K562 (cell line): ENCODE results near the gene NHLH1. TPM values are rescaled to one million over a fixed set of nuclear protein-coding genes. Genes with fewer than 3 reads are reported as not detected.

Experiments
- ATAC-seq: fragments of 200-7000 bp; cut with Tn5 transposase; 3 replicates; pipeline ENCODE4 v1.9.1; 2020; ENCODE audit warnings: moderate library complexity
- BruUV-seq: library from RNA; stranded (reverse); fragments of 400-500 nt; replicated peaks from 2 replicates; lab custom pipeline; 2021; lab: Mats Ljungman, UMichigan
- CTCF ChIA-PET: fragments of 300-600 bp; formaldehyde crosslinking; extraction: SDS; loops from one replicate; lab custom pipeline; 2021; ENCODE audit warnings: low intra/inter-chr PET ratio; lab: Yijun Ruan, JAX
- POLR2A ChIA-PET: fragments of 300-600, 350-650 bp; sonication (Branson Sonifier 250); formaldehyde crosslinking; extraction: SDS; loops from one replicate; lab custom pipeline; 2021; ENCODE audit warnings: antibody characterized with exemption, inconsistent platforms; lab: Yijun Ruan, JAX
- DNase-seq, 4 experiments: peaks; one replicate each; pipeline versions ENCODE4 v3.0.0 to v3.0.0-alpha.2; 2011 to 2018; ENCODE audit warnings: low spot score in 3 of 4, mixed read lengths in 3 of 4; ENCODE audit errors: extremely low read depth in 1 of 4
- FAIRE-seq: peaks from 2 replicates; lab custom pipeline; 2011; peaks lifted over from hg19 to GRCh38; lab: Jason Lieb, UNC
- H2AFZ ChIP-seq: 2 replicates; pipeline ENCODE4 v1.6.0; 2011; ENCODE audit warnings: low read depth, low read length, control low read depth, inconsistent platforms
- H3K27ac ChIP-seq: fragments of 200-600 bp; 3 replicates; pipeline ENCODE4 v1.8.0; 2011; ENCODE audit warnings: low read depth, mild to moderate bottlenecking, control low read depth, inconsistent platforms, low read length, moderate library complexity, mixed read lengths; ENCODE audit errors: extremely low read depth
- H3K27me3 ChIP-seq, 2 experiments: fragments of 300-600 bp in 1 of 2; 2 replicates in 1 of 2; 3 replicates in 1 of 2; pipeline versions ENCODE4 v1.6.0 to v1.8.0; 2011; ENCODE audit warnings: inconsistent platforms in 2 of 2, low read length in 2 of 2, mild to moderate bottlenecking in 1 of 2, mixed read lengths in 1 of 2, moderate library complexity in 1 of 2; ENCODE audit not compliant: control insufficient read depth in 2 of 2, insufficient read depth in 2 of 2
- H3K36me3 ChIP-seq: fragments of 300-600 bp; 3 replicates; pipeline ENCODE4 v1.8.0; 2011; ENCODE audit warnings: mild to moderate bottlenecking, low read length, inconsistent platforms; ENCODE audit not compliant: control insufficient read depth, insufficient read depth
- H3K4me1 ChIP-seq, 2 experiments: fragments of 200-600 bp in 1 of 2; replicated peaks in 1 of 2; 2 replicates in 1 of 2; 3 replicates in 1 of 2; pipeline versions ENCODE4 v1.5.1 to v1.8.0; 2011; ENCODE audit warnings: inconsistent platforms in 2 of 2, low read length in 2 of 2, mild to moderate bottlenecking in 1 of 2, mixed read lengths in 1 of 2, moderate library complexity in 1 of 2; ENCODE audit not compliant: control insufficient read depth in 2 of 2, insufficient read depth in 2 of 2
- H3K4me2 ChIP-seq: 2 replicates; pipeline ENCODE4 v1.6.1; 2011; ENCODE audit warnings: low read length, control low read depth, inconsistent platforms, mixed read lengths; ENCODE audit not compliant: insufficient read depth
- H3K4me3 ChIP-seq: fragments of 200-600 bp; sonication (generic), shearing (Covaris generic); 2 replicates; pipeline ENCODE4 v1.5.1; 2016; ENCODE audit warnings: control low read depth, inconsistent platforms
- H3K79me2 ChIP-seq: fragments of 200-600 bp; 3 replicates; pipeline ENCODE4 v1.8.0; 2011; ENCODE audit warnings: low read length, inconsistent platforms; ENCODE audit not compliant: control insufficient read depth, insufficient read depth
- H3K9ac ChIP-seq, 2 experiments: 2 replicates each; pipeline versions ENCODE4 v1.6.0 to v1.6.1; 2011; ENCODE audit warnings: low read depth in 2 of 2, low read length in 2 of 2, control low read depth in 1 of 2, inconsistent platforms in 1 of 2, mild to moderate bottlenecking in 1 of 2, mixed read lengths in 1 of 2; ENCODE audit not compliant: insufficient read depth in 1 of 2
- H3K9me1 ChIP-seq: one replicate; pipeline ENCODE4 v1.6.0; 2011; ENCODE audit warnings: inconsistent platforms, mild to moderate bottlenecking, low read length, moderate library complexity; ENCODE audit not compliant: control insufficient read depth, insufficient read depth
- H3K9me3 ChIP-seq: replicated peaks from 2 replicates; pipeline ENCODE4 v1.5.1; 2011; ENCODE audit warnings: low read depth, low read length, inconsistent platforms; ENCODE audit not compliant: control insufficient read depth, insufficient read depth
- H4K20me1 ChIP-seq: replicated peaks from 2 replicates; pipeline ENCODE4 v1.6.1; 2011; ENCODE audit warnings: low read length, inconsistent platforms, mixed read lengths; ENCODE audit not compliant: control insufficient read depth, insufficient read depth
- GTF2E2 ChIP-seq: fragments of 200-800 bp; sonication (Bioruptor generic); IDR thresholded peaks from 2 replicates; pipeline ENCODE4 v1.6.1; 2016; ENCODE audit warnings: missing genetic modification characterization, missing compliant biosample characterization
- MLX ChIP-seq, 2 experiments: fragments of 450-650 bp in 1 of 2; sonication (generic) in 1 of 2; formaldehyde crosslinking; conservative IDR thresholded peaks; 2 replicates each; pipeline versions ENCODE4 v1.4.0 to v1.8.1; 2020 to 2022; ENCODE audit warnings: mild to moderate bottlenecking in 1 of 2, missing genetic modification reagents in 1 of 2
- NCOR1 ChIP-seq: fragments of 450-650 bp; IDR thresholded peaks from 2 replicates; pipeline ENCODE4 v1.6.1; 2016; ENCODE audit warnings: mild to moderate bottlenecking, moderate library complexity
- NR4A1 ChIP-seq, 2 experiments: fragments of 250-450 bp in 1 of 2; fragments of 450-650 bp in 1 of 2; sonication (Bioruptor Pico) in 1 of 2; IDR thresholded peaks; 2 replicates each; pipeline versions ENCODE4 v1.4.0 to v1.6.1; 2016 to 2020; ENCODE audit warnings: mild to moderate bottlenecking in 2 of 2, missing compliant biosample characterization in 1 of 2, missing genetic modification characterization in 1 of 2, moderate library complexity in 1 of 2
- ZNF77 ChIP-seq: fragments of 250-450 bp; sonication (Bioruptor Pico); IDR thresholded peaks from 2 replicates; pipeline ENCODE4 v1.5.0; 2020
- WGBS: fragments of 100-300 bp; shearing (Covaris generic); methylation state at CpG from one replicate; pipeline ENCODE4 v1.1.6; 2016; ENCODE audit warnings: low coverage, mixed read lengths; ENCODE audit not compliant: insufficient coverage; ENCODE audit errors: missing lambda C conversion rate; 5-methylcytosine and 5-hydroxymethylcytosine counted together
- in situ Hi-C: fragments of 300-500 bp; cut with MboI; formaldehyde crosslinking; loops from 4 replicates; pipeline ENCODE4 v1.15.0; 2018; ENCODE audit warnings: inconsistent platforms, mixed read lengths
- intact Hi-C: fragments of 100-400 bp; cut with micrococcal nuclease; formaldehyde crosslinking; loops from 2 replicates; pipeline ENCODE4 v1.14.2; 2022
- polyA plus RNA-seq, 8 experiments: library from polyadenylated mRNA; depleted of rRNA in 4 of 8; stranded (reverse) in 5 of 8; unstranded in 3 of 8; fragments of >200 nt; fragmentation: Nextera tagmentation in 2 of 8; fragmentation: Illumina TruSeq in 1 of 8; extraction: Ambion mirVana in 2 of 8; extraction: Trizol in 1 of 8; gene quantifications; 2 replicates each; pipeline versions ENCODE4 v1.2.1 to v1.2.3, GENCODE V29; 2011 to 2014; ENCODE audit warnings: inconsistent platforms in 1 of 8, missing spikeins in 1 of 8
- total RNA-seq, 7 experiments: library from RNA; depleted of rRNA in 6 of 7; stranded (reverse); fragments of >200 nt in 6 of 7; fragmentation: Illumina TruSeq in 2 of 7; extraction: Trizol in 2 of 7; gene quantifications; 2 replicates each; pipeline versions ENCODE4 v1.2.1 to v1.2.3, GENCODE V29; 2011 to 2021; ENCODE audit warnings: low replicate concordance in 1 of 7
- TF ChIP-seq, protein P1 (sequence below): sonication (generic); formaldehyde crosslinking; IDR thresholded peaks from 2 replicates; pipeline ENCODE4 v1.8.0; 2022; ENCODE audit warnings: mild to moderate bottlenecking, missing genetic modification reagents
- TF ChIP-seq, protein P2 (sequence below), 2 experiments: fragments of 450-650 bp in 1 of 2; sonication (generic) in 1 of 2; formaldehyde crosslinking in 1 of 2; IDR thresholded peaks; 2 replicates each; pipeline versions ENCODE4 v1.7.1 to v1.9.0; 2016 to 2022; ENCODE audit warnings: inconsistent platforms in 1 of 2, mild to moderate bottlenecking in 1 of 2, missing genetic modification reagents in 1 of 2

NHLH1 gene
- total and polyA plus RNA-seq, 9 of the 15 experiments (the other 6 are each of a cell fraction or from before 2014, with no cell fraction given), result 0.09 to 1.3 (median 0.35) TPM; not detected in 1

GRCh38 chr1:160420881-160421842 is 54.3 kb downstream of the NHLH1 start:
- Histone ChIP-seq H3K27ac (no peak overlapping the region), H3K36me3 (no peaks in the 10 kb centered on the region), H3K9me3 (no peaks in the 10 kb centered on the region), H2AFZ (no peak overlapping the region), H3K4me1 (peaks cover 19 to 27% of the 10 kb centered on the region in 2 experiments; a peak in 4 of 5 replicates), H3K79me2 (no peaks in the 10 kb centered on the region), H3K4me3 (no peak overlapping the region), H3K4me2 (peak overlapping the region; percentile 40; the same call in 1 of the 2 replicates), H4K20me1 (0 out of 2 replicates have a peak, but pooled peaks cover 4% of the 10 kb centered on the region), H3K9me1 (no peaks in the 10 kb centered on the region), H3K9ac (no peak overlapping the region), H3K27me3 (no peaks in the 10 kb centered on the region)
- DNase-seq, result peak in 1 of 4 experiments; percentile 60
- in situ Hi-C loops (no loop called here), intact Hi-C loops (no loop called here)
- peak; percentile 85 for FAIRE-seq
- ChIA-PET POLR2A (interaction anchor here (0.5 to 1.0 kb wide), 5 partner anchors 10 to 230 kb away, joined by 3 to 4 read pairs (median 3); no protein-coding TSS in a partner anchor), CTCF (no interaction called here)
- ATAC-seq, result peak; percentile 80
- no TSS peak for BruUV-seq
- WGBS, result 46% methylated on average over 7 of the region's 7 CpGs
- TF ChIP-seq MLX (CRISPR knock-in tag; conservative IDR thresholded peaks at IDR 0.05) (no peak), NR4A1 (CRISPR knock-in tag; IDR thresholded peaks at IDR 0.05) (no peak), NR4A1 (tag; IDR thresholded peaks at IDR 0.05) (0 out of 2 replicates have a peak, but pooled peaks have one; percentile 27), NCOR1 (peak; percentile 59), GTF2E2 (tag) (no peak), ZNF77 (CRISPR knock-in tag) (no peak)
- TF ChIP-seq, protein P1, sequence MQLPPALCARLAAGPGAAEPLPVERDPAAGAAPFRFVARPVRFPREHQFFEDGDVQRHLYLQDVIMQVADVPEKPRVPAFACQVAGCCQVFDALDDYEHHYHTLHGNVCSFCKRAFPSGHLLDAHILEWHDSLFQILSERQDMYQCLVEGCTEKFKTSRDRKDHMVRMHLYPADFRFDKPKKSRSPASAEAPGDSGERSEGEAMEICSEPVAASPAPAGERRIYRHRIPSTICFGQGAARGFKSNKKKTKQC (CRISPR knock-in tag), result no peak
- TF ChIP-seq, protein P2, sequence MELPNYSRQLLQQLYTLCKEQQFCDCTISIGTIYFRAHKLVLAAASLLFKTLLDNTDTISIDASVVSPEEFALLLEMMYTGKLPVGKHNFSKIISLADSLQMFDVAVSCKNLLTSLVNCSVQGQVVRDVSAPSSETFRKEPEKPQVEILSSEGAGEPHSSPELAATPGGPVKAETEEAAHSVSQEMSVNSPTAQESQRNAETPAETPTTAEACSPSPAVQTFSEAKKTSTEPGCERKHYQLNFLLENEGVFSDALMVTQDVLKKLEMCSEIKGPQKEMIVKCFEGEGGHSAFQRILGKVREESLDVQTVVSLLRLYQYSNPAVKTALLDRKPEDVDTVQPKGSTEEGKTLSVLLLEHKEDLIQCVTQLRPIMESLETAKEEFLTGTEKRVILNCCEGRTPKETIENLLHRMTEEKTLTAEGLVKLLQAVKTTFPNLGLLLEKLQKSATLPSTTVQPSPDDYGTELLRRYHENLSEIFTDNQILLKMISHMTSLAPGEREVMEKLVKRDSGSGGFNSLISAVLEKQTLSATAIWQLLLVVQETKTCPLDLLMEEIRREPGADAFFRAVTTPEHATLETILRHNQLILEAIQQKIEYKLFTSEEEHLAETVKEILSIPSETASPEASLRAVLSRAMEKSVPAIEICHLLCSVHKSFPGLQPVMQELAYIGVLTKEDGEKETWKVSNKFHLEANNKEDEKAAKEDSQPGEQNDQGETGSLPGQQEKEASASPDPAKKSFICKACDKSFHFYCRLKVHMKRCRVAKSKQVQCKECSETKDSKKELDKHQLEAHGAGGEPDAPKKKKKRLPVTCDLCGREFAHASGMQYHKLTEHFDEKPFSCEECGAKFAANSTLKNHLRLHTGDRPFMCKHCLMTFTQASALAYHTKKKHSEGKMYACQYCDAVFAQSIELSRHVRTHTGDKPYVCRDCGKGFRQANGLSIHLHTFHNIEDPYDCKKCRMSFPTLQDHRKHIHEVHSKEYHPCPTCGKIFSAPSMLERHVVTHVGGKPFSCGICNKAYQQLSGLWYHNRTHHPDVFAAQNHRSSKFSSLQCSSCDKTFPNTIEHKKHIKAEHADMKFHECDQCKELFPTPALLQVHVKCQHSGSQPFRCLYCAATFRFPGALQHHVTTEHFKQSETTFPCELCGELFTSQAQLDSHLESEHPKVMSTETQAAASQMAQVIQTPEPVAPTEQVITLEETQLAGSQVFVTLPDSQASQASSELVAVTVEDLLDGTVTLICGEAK (IDR thresholded peaks at IDR 0.05), result no peak
- TF ChIP-seq, protein P2 (CRISPR knock-in tag; IDR thresholded peaks at IDR 0.05), result no peak
